GM19193 (cell line): ENCODE data around the gene SULT1A1.

ENCODE experiments used
- POLR2A ChIP-seq: IDR thresholded peaks from 4 replicates; pipeline ENCODE4 v1.6.1; 2011; ENCODE audit not compliant: insufficient read depth, insufficient read length; ENCODE audit errors: extremely low read depth

SULT1A1 gene

GRCh38 chr16:28573738-28574718 lies 35.8 kb downstream of the SULT1A1 start:
- no peak for TF ChIP-seq POLR2A

DNA sequence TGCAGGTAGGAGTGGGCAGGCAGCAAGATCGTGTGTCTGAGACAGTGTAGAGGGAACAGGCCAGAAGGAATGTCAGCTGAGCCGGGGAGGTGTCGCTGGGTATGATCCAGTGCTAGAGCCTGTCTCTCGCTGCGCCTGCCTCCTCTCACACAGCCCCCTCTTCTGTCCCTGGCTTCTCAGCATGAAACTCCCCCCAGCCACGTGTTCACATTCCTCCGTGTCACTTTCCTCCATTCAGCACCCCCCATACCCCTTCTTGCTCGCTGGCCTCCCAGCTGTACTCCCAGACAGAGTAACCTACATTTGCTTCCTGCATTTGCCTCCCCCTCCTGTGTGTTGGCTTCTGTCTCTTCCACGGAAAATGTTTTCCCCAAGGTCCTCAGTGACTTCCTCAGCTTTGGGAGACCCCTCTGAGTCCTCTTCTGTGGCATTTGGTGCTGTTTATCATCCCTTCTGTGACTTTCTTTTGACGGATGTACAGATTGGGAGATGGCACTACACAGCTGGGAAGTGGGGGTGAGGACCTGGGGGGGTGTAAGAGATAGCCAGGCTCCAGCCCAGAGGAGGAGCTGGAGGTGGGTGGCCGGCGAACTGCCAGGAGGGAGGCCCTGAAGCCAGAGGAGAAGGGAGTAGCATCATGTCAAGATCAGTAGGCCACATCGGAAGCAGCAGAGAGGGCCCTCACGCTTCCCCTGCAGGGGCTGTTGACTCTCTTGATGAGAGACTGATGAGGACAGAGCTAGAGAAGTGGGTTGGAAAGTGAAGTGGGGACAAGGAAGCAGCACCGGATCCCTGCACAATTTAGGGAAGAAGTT lies 36.9 kb downstream of the SULT1A1 start:
- TF ChIP-seq POLR2A = no peak

DNA sequence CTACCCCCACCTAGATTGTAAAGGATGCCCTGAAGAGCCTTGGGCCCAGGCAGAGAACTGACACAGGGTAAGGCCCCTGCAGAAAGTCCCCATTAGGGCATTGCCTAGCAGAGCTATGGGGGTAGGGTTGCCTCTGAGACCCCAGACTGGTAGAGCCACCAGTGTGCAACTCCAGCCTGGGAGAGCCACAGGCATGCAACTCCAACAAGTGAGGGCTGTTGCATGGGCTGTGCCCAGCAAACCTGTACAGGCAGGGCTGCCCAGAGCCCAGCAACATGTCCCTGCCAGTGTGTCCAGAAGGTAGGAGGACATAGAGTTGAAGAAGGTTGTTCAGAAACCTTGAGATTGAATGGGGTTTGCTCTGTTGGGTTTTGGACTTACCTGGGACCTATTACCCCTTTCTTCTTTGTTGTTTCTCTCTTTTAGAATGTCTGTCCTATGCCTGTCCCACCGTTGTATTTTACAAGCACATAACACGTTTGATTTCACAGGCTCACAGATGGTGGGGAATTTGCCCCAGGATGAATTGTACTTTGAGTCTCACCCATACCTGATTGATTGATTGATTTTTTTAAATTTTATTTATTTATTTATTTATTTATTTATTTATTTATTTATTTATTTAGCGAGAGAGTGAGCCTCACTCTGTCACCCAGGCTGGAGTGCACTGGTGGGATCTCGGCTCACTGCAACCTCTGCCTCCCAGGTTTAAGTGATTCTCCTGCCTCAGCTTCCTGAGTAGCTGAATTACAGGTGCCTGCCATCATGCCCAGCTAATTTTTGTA lies 39.7 kb downstream of the SULT1A1 start:
- no peak for TF ChIP-seq POLR2A

DNA sequence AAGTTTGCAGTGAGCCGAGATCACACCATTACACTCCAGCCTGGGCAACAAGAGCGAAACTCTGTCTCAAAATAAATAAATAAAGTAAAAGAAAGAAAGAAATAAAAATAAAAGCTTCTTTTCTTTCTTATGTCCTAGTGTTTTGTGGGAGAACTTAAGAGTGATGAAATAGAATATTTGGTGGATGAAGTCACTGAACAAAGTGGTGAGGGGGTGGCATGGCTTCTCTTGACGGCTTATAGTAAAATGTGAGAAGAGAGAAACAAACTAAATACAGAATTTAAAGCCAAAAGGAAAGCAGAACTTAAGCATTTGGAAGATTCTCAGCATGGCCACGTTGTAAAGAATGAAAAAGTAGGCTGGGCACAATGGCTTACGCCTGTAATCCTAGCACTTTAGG lies 40.8 kb downstream of the SULT1A1 start:
- TF ChIP-seq POLR2A = no peak

- no peak for TF ChIP-seq POLR2A
Observed at GRCh38 chr16:28567292-28567691, 42.6 kb downstream of the SULT1A1 start.

- TF ChIP-seq POLR2A = no peak
Observed at GRCh38 chr16:28563218-28563617, 46.6 kb downstream of the SULT1A1 start.

GRCh38 chr16:28562199-28562598 lies 47.6 kb downstream of the SULT1A1 start:
- TF ChIP-seq POLR2A = no peak

DNA sequence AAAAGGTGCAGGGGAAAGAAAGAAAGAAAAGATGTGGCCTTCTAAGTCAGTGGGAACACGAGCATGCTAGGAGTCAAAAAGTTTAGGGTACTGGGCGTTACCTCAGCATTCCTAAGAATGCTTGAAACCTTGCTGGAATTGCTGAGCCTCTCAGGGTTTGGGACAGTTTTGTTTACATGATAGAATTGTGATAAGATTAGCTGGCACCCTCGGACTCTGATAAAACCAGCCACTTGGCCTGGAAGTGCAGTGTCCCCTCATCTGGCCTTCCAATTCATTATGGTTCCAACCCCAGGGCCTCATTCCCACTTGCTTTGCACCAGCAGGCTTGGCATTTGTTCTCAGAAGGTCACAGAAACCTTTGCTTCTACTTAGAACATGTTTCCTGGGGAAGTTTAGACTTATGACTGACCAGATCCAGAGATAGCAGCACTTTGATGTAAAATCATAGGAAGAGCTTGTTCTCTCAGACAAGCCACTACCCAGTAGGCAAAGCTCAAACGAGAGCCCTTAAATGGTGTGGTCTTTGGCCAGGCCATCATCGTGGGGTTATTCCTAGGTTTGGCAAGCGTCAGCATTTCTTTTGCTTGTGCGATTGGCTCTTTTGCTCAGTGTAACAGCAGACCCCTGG lies 48.2 kb downstream of the SULT1A1 start:
- TF ChIP-seq POLR2A = no peak

DNA sequence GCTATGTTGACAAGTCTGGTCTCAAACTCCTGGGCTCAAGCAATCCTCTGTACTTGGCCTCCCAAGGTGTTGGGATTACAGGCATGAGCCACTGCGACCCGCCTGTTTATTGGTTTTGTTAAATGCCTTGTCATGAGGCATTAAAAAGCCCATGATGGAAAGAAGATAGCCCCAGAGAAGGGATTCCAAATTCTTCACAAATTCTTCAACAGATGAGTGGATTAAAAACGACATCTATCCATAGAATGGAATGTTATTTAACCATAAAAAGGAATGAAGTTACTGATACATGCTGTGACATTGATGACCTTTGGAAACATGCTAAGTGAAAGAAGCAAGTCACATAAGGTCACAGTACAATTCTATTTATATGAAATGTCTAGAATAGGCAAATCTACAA lies 51.4 kb downstream of the SULT1A1 start:
- TF ChIP-seq POLR2A = no peak

DNA sequence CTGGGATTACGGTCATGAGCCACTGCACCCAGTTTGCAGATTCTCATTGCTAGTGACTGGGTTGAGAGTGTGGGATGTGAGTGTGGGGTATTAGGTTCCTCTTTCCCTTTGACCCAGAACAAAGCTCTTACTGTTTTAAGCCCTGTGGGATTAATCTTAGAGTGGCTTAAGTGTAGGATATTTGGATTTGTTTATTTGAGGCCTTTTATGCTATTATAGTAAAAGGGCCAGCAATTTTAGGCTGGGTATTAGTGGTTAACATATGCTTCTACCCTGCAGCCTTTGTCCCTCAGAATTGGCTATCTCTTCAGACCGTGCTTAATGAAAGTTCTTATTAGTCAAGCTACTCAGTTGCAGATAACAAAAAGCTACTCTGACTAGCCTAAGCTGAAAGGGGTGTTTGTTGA lies 52.9 kb downstream of the SULT1A1 start:
- TF ChIP-seq POLR2A = no peak

- TF ChIP-seq POLR2A = no peak
Observed at GRCh38 chr16:28555561-28555960, 54.3 kb downstream of the SULT1A1 start.
